HG02973 (cell line): Measurements from ENCODE around the gene SLX9.
"Not testable (repeated sequence)": the region's sequence is repeated elsewhere in the genome, so short reads cannot be mapped to it uniquely, and the experiment has no call there.

ENCODE experiments used
- ATAC-seq: cut with Tn5 transposase; IDR thresholded peaks from one replicate; pipeline ENCODE4 v1.9.1; 2021; ENCODE audit warnings: moderate library complexity; ENCODE audit not compliant: unreplicated experiment

Gene SLX9

DNA sequence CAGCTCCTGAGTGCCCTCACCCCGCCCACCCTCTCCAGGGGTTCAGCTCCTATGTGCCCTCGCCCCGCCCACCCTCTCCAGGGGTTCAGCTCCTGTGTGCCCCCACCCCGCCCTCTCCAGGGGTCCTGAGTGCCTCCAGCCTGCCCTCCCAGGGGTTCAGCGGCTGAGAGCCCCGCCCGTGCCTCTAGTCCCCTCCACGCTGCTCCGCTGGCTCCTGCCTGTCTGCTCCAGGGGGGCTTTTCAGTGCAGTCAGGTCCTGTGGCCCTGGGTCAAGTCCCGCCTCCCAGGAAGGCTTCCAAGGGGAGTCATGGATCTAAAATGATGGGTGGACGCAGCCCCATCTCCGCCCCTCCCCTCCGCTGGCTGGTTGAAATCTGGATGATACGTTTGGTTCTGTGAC, 33.8 kb downstream of the SLX9 start:
- no peak for ATAC-seq

GRCh38 chr21:44974676-44975075, 34.8 kb downstream of the SLX9 start:
- no peak for ATAC-seq

GRCh38 chr21:44975720-44976555, 36.1 kb downstream of the SLX9 start:
- no peak for ATAC-seq

GRCh38 chr21:44976556-44977393, 36.9 kb downstream of the SLX9 start:
- not testable (repeated sequence) for ATAC-seq

DNA sequence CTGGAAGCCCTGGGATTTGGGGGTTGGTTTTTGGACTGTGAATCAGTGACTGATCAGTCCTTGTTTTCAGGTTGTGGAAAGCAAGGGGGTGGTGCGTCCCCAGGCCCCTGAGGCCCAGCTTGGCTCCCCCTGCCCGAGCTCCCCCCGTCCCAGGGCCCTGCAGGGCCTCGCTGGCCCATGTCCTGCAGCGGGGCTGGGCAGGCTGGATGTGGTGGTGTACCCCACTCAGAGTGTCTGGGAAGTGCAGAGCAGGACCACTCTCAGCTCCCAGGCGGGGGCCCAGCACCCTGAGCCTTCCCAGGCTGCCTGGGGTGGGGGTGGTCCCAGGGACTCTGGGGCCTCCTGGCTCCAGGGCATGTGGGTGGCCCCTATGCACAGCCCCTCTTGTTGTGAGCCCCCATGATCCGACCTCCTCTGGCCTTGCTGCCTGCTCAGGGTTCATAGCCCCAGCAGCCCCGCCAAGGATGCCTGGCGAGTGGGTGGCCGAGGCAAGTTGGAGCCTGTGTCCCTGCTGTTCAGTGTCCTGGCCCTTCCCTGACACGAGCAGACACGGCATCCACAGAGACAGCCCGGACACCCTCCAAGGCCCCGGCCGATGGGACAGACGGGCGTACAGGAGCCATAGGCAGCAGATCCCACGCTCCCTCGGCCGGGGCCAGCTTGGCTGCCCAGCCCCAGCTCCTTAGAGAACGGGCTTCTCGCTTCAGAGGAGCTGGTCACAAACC, 37.9 kb downstream of the SLX9 start:
- ATAC-seq = no peak

DNA sequence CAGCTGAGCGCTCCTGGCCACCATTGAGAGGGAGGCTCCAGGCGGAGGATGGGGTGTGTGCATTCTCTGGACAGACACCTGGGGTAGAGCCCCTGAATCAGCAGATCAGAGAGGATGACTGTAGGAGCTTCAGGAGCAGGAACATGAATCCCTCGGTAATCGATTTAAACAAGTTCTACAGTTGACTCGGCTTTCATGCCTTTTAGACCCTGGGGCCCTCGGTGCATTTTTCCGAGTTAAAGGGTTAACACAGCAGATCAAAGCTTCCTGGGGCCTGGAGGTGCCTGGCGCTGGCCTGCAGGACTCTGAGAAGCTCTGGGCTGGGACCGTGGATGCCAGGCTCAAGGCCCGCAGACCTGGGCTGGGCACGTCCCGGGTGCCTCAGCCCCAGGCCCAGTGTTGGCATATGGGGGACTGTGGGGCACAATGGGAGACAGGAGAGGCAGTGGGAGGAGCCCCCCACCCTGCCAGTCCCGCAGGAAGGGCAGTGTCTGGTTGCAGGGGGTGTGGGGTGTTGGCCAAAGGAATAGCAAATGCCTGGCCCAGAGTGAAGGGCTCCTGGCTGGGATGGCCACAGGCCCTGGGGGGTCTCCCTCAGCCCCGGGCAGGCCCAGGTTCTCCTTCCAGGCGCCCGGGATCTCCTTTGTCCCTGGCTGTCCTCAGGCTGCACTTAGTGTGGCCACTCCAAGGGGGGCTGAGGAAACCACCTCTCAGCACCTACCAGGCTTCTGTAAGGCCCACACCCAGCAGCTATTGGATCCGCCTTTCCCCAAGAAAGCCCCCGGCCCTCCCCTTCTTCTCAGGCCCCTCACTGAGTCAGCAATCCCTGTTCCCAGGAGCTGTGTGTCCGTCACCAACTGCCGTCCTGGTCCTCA, 40.1 kb downstream of the SLX9 start:
- ATAC-seq = no peak

DNA sequence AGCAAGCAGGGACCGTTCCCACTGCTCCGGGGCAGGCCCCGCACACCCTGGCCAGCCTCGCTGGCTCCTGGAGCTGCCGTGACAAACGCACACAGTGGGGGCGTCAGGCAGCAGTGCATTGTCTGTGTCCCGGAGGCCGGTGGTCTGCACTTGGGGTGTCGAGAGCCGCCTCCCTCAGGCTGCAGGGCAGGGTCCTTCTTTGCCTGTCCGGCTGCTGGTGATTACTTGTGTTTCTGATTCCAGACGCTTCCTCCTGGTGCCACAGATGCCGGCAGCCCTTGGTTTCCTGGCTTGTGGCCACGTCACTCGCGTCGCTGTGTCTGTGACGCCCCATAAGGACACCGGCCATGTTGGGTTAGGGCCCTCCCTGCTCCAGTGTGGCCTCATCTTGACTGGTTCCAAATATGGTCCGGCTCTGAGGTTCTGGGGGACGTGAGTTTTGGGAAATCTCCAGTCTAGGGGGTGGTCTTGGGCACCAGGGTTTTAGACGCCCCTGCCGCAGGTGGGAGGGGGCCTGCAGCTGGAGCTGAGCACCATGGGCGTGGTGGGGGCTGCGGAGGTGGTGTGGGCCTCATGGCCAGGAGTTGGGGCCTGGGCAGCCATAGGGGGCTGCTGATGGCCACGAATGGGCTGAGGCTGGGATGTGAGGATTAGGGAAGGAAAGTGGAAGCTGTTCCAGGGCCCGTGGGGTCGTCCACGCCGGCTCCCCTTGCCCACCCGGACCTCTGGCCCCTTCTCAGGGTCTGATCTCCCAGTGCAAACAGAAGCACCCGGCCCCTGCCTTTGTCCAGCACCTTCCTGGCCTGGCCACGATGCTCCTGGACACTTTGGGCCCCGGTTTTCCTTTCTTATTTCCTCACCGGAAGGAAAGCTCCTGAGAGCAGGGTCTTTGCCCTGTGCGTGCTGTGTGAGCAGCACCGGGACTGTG, 41.0 kb downstream of the SLX9 start:
- ATAC-seq = no peak

DNA sequence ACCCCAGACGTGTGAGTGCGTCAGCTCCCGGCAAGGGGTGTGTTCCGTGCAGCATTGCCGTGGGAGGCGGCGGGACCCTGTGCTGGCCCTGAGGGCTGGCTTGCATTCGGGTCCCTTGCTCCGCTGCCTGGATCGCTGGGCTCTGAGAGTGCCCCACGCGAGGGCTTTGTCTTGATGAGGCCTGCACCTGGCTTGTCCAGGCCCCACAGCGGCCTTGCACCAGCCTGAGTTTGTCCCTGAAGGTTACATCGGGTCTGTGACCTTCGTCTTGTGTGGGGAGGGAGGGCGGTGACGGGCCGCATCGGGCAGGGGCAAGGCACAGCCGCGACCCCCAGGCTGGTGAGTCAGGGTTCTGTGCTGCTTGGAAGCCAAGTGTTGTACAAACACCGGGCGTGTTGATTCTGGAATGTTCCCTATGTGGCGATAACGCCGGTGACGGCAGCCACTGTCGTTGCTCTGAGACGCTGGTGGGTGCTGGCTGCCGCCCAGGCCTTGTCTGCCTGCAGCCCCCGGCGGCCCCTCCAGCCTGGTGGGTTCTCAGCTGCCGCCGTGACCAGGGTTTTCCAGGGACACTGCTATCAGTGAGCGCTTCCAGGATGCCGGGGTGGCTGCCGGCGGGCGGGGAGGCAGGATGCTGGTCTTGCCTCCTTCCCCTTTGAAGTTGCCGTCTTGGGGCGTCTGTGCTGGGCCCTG, 42.9 kb downstream of the SLX9 start:
- no peak for ATAC-seq

GRCh38 chr21:44983421-44984206, 43.8 kb downstream of the SLX9 start:
- no peak for ATAC-seq

DNA sequence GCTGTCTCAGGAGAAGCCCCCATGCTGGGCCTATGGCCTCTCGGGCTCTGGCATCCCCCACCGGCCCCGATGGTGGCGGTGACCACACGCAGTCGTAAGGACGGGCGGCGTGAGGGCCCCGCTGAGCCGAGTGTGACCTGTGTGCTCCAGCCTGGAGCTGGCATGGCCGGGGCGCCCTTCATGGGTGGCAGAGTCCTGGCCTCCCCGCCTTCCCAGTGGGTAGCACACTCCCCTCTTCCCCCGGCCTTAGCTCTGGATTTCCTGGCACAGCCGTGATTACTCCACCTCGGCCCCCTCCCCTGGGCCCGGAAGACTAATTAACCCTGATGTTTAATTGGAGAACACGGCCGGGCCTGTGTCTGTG, 44.6 kb downstream of the SLX9 start:
- ATAC-seq = no peak

GRCh38 chr21:44984792-44985440, 45.1 kb downstream of the SLX9 start:
- ATAC-seq = no peak

GRCh38 chr21:44985441-44986401, 45.9 kb downstream of the SLX9 start:
- no peak for ATAC-seq

DNA sequence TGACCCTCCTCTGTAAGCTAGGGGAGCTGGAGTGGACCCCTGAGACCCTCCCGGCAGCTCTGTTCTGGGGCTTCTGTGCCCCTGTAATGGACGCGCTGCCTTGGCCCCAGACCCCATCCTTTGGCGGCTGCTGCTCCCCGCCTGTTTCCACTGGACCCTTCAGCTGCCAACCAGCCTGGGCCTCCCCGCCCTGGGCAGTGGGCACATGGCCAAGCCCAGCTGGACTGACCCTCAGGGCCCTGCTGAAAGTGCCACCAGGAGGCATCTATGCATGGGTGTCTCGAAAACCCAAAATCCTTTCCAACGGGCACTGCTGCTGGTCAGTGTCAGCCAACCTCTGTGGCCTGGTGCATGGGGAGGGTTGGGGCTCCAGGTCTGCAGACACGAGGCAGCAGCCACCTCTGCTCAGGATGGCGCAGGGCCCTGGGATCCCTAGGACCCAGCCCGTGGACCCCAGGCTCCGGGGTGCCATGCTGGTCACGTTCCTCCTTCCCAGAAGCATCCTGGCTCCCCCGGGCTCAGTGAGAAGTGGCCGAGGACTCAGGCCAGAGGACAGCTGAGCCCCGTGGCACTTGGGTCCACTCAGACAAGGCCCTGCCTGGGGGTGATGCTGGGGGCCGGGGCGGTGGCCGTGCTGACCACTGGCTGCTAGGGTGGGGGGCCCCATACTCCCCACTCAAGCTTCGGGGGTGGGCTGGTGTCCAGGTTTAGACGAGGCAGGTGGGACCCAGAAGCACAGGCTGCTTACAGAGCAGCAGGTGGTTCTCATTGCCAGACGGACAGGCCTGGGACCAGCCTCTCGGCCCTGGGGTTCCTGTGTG, 46.9 kb downstream of the SLX9 start:
- no peak for ATAC-seq

- no peak for ATAC-seq
Measured at GRCh38 chr21:44987301-44987885, 47.6 kb downstream of the SLX9 start.

DNA sequence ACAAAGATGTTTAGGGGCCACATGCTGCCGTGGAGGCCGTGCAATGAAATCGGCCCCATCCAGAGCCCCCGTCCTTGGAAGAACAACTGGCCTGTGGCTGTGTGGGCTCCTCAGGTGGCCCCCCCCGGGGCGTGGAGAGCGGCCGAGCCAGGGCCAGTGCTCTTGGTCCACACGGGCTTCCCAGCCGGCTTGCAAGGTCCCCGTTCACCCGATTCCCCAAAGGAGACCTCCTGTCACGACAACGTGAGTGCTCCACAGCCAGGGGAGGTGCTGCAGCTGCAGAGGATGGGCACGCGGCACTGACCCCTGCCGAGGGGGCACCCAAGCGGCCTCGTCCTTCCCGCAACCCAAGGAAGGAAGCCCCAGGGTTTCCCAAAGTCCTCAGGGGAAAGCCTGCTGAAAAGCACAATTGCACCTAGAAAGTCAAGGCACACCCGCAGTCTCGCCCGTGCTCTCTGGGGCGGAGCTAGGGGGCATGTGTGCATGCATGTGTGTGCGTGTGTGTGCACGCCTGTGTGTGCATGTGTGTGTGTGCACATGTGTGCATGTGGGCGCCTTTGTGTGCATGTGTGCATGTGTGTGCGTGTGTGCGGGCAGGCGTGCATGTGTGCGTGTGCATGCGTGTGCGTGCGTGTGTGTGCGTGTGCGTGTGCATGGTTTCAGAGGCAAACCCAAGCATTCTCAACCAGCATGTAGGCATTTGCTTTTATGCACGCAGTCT, 48.2 kb downstream of the SLX9 start:
- ATAC-seq = no peak
